ENCODE data around the gene LYSET.
"Not testable (repeated sequence)": the region's sequence is repeated elsewhere in the genome, so short reads cannot be mapped to it uniquely, and the experiment has no call there.

LYSET gene

DNA sequence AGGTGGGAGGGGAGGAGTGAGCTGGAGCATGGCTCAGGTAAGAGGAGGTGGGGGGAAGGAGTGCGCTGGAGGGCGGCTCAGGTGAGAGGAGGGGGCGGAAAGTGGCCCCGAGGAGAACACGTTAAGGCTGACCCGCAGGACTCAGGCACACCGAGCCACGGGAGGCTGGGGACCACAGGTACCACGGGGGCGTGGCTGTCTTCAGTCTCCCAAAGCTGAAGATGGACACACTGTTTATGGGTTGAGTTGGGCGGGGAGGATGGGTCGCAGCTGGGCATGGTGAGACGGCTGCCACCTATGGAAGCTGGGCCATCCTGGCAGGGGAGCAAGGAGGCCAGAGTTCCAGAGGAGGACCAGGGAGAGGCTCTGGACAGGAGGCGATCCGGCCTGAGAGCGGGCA, 45.4 kb downstream of the LYSET start:
- DNase-seq = no peak

- DNase-seq = no peak
Measured at GRCh38 chr14:93231129-93231979, 46.2 kb downstream of the LYSET start.

DNA sequence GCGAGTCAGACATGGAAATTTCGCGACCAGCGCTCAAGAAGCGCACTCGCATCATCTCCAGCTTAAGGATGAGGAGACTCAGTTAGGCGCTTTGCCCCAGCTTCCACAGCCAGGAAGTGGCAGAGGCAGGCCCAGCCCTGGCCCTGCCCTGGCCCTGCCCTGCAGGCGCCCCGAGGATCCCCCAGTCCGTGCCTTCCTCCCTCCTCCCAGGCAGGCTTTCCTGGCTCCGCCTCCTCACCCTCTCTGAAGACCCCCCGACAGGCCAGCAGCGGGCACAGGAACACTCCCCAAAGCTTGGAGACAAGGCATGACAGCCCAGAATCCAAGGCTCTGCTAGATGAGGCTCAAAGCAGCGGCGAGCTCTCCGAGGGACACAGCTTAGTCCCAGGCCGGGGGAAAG, 47.0 kb downstream of the LYSET start:
- DNase-seq = no peak

- not testable (repeated sequence) for DNase-seq
Measured at GRCh38 chr14:93233078-93233477, 48.0 kb downstream of the LYSET start.

- DNase-seq = no peak
Measured at GRCh38 chr14:93234798-93235197, 49.7 kb downstream of the LYSET start.

Data from suppressor macrophage treated with lipopolysaccharide for 4 hours (primary cell).